ENCODE data around the gene IL9. TPM values are rescaled to one million over a fixed set of nuclear protein-coding genes. Genes with fewer than 3 reads are reported as not detected.

IL9 gene
- total and polyA plus RNA-seq, 2 of the 4 experiments (the other 2 are of a cell fraction), result not detected

GRCh38 chr5:135886136-135886535 lies 9.5 kb downstream of the IL9 start:
- H3K79me1 ChIP-seq (ENCODE audit: low read depth in 1 of 2, low read length in 2 of 2), result no peaks in the 10 kb centered on the region
- H2AK9ac ChIP-seq (replicated peaks; ENCODE audit: low read depth, low read length, poor library complexity), result no peak overlapping the region
- no peak overlapping the region for H4K5ac ChIP-seq (ENCODE audit: low read depth, low read length)
- BruUV-seq (replicated peaks), result no TSS peak
- intact Hi-C loops (cut with micrococcal nuclease), result loop anchor here (5.0 to 10.0 kb wide), 3 partner anchors 131 to 539 kb away; no protein-coding TSS in a partner anchor
- H4K20me1 ChIP-seq (ENCODE audit: insufficient read depth, low read length), result no peaks in the 10 kb centered on the region
- no peak overlapping the region for H3K27ac ChIP-seq (ENCODE audit: insufficient read depth, low read length)
- H3K36me3 ChIP-seq (ENCODE audit: control insufficient read depth, insufficient read depth, low read length), result no peaks in the 10 kb centered on the region
- H3K9me1 ChIP-seq (ENCODE audit: insufficient read depth, low read length), result no peaks in the 10 kb centered on the region
- H3K4me2 ChIP-seq (ENCODE audit: low read depth, low read length), result no peak overlapping the region
- in situ Hi-C loops (cut with MboI; ENCODE audit: low sequenced_read_pairs), result loop anchor here (5.0 kb wide), 2 partner anchors 196 to 326 kb away; no protein-coding TSS in a partner anchor
- ATAC-seq (ENCODE audit: low read depth) (no peak), DNase-seq (no peak)
- ChIA-PET CTCF (no interaction called here), POLR2A (ENCODE audit: unreplicated experiment) (no interaction called here)
- no peak overlapping the region for H3K9ac ChIP-seq (ENCODE audit: low read depth, low read length)
- H3K18ac ChIP-seq (ENCODE audit: low read depth, low read length), result no peak overlapping the region
- WGBS, 2 experiments (ENCODE audit: extremely low coverage in 2 of 2, insufficient read length in 1 of 2), result 60% methylated on average over 1 of the region's 4 CpGs; no CpG with 5 or more reads in 1 of the 2 experiments
- H2BK5ac ChIP-seq (ENCODE audit: low read depth, low read length, poor library complexity, severe bottlenecking), result no peak overlapping the region
- H3K27me3 ChIP-seq (ENCODE audit: control insufficient read depth, insufficient read depth, low read length), result peaks cover 23% of the 10 kb centered on the region
- no peak overlapping the region for H2BK15ac ChIP-seq (ENCODE audit: low read depth, low read length)
- H4K91ac ChIP-seq (ENCODE audit: insufficient read depth, low read depth, low read length), result no peak overlapping the region
- no peak for TF ChIP-seq MXI1 (IDR thresholded peaks at IDR 0.05; ENCODE audit: borderline replicate concordance, low read depth, low read length)
- TF ChIP-seq USF2 (IDR thresholded peaks at IDR 0.05; ENCODE audit: low read depth, low read length), result no peak
- no peak for TF ChIP-seq MAZ (IDR thresholded peaks at IDR 0.05; ENCODE audit: borderline replicate concordance, low read depth, low read length)
- TF ChIP-seq MAFK (IDR thresholded peaks at IDR 0.05; ENCODE audit: low read depth, low read length), result no peak
- TF ChIP-seq SMC3 (IDR thresholded peaks at IDR 0.05; ENCODE audit: low read depth, low read length), result no peak
- TF ChIP-seq ELK1 (IDR thresholded peaks at IDR 0.05; ENCODE audit: borderline replicate concordance, low read depth, low read length), result no peak
- no peak for TF ChIP-seq RFX5 (IDR thresholded peaks at IDR 0.05; ENCODE audit: low read depth, low read length)
- no peak for TF ChIP-seq CTCF (conservative IDR thresholded peaks at IDR 0.05; ENCODE audit: low read depth, low read length)
- no peak for TF ChIP-seq FOS (IDR thresholded peaks at IDR 0.05; ENCODE audit: low read depth, low read length)
- no peak for TF ChIP-seq RAD21 (IDR thresholded peaks at IDR 0.05; ENCODE audit: low read length)
- no peak for TF ChIP-seq RCOR1 (IDR thresholded peaks at IDR 0.05; ENCODE audit: insufficient replicate concordance, low read length)
- no peak for TF ChIP-seq CHD1 (IDR thresholded peaks at IDR 0.05; ENCODE audit: low read depth, low read length)
- no peak for TF ChIP-seq CEBPB (IDR thresholded peaks at IDR 0.05; ENCODE audit: low read depth, low read length)
- TF ChIP-seq BHLHE40 (IDR thresholded peaks at IDR 0.05; ENCODE audit: low read depth, low read length), result no peak
- TF ChIP-seq POLR2A (IDR thresholded peaks at IDR 0.05; ENCODE audit: low read depth, low read length), result no peak
- no peak for TF ChIP-seq NFE2L2 (IDR thresholded peaks at IDR 0.05; ENCODE audit: low read depth, low read length)
- H3K4me3 ChIP-seq (ENCODE audit: insufficient read depth, low read depth, low read length), result no peak overlapping the region
- no peak overlapping the region for H2BK120ac ChIP-seq (ENCODE audit: low read depth, low read length)
- H2BK20ac ChIP-seq (ENCODE audit: low read depth, low read length), result no peak overlapping the region
- no peak overlapping the region for H2AK5ac ChIP-seq (ENCODE audit: low read depth, low read length)
- H2AFZ ChIP-seq (replicated peaks; ENCODE audit: low read length, poor library complexity), result no peak overlapping the region
- no peak overlapping the region for H4K8ac ChIP-seq (ENCODE audit: low read depth in 2 of 2, low read length in 2 of 2)
- no peak overlapping the region for H3K4ac ChIP-seq (ENCODE audit: low read depth, low read length)
- no peak overlapping the region for H3K56ac ChIP-seq (ENCODE audit: extremely low read depth, insufficient read depth, low read length)
- H3K14ac ChIP-seq (replicated peaks; ENCODE audit: low read depth, low read length), result no peak overlapping the region
- dilution Hi-C loops (cut with HindIII; ENCODE audit: low sequenced_read_pairs, unreplicated experiment), result no loop called here
- no peaks in the 10 kb centered on the region for H3K9me3 ChIP-seq (ENCODE audit: control insufficient read depth, insufficient read depth, low read length)
- no peak overlapping the region for H3K23ac ChIP-seq (ENCODE audit: low read depth, low read length)
- H3K4me1 ChIP-seq (ENCODE audit: control insufficient read depth, insufficient read depth, low read length), result peaks cover 6% of the 10 kb centered on the region; the same call in 1 of the 2 replicates

Data from IMR-90 (cell line).